Measurements from ENCODE around the gene GPC2. TPM values are rescaled to one million over a fixed set of nuclear protein-coding genes. Genes with fewer than 3 reads are reported as not detected.
A peak's percentile ranks its signal among the peaks of the same experiment; 100 is the strongest.

Gene GPC2
- total RNA-seq, 1 experiment from 2014 or later: 45.2 TPM

- Histone ChIP-seq H4K91ac (ENCODE audit: insufficient read length, low read depth, low read length) (no peak overlapping the region), H4K20me1 (ENCODE audit: control insufficient read depth, insufficient read depth, insufficient read length) (no peaks in the 10 kb centered on the region), H3K14ac (ENCODE audit: insufficient read depth, low read length) (0 out of 2 replicates have a peak overlapping the region, but pooled peaks have one; percentile 16), H3K4me2 (ENCODE audit: insufficient read depth, insufficient read length, low read length) (peak overlapping the region; percentile 65), H2BK15ac (ENCODE audit: low read depth, low read length) (no peak overlapping the region), H2AFZ (ENCODE audit: low read length) (no peak overlapping the region), H3K79me1 (ENCODE audit: insufficient read depth, low read depth, low read length, poor library complexity, severe bottlenecking) (no peaks in the 10 kb centered on the region), H3K4me1 (ENCODE audit: insufficient read depth, low read length) (peaks cover 10% of the 10 kb centered on the region), H3K18ac (ENCODE audit: insufficient read length, low read depth, low read length) (no peak overlapping the region), H3K56ac (ENCODE audit: insufficient read length, low read depth, low read length) (no peak overlapping the region), H3K23me2 (ENCODE audit: insufficient read length, low read depth, low read length, poor library complexity, severe bottlenecking) (peaks cover 11% of the 10 kb centered on the region), H3K27ac (ENCODE audit: insufficient read length, low read depth, low read length) (no peak overlapping the region), H2BK120ac (ENCODE audit: low read depth, low read length, poor library complexity, severe bottlenecking) (no peak overlapping the region), H2AK5ac (ENCODE audit: insufficient read length, low read length) (no peak overlapping the region), H3K9ac (ENCODE audit: extremely low read depth, insufficient read length, low read length) (peak overlapping the region; percentile 23), H2BK20ac (ENCODE audit: low read depth, low read length, poor library complexity, severe bottlenecking) (no peak overlapping the region), H3T11ph (ENCODE audit: low read length) (no peak overlapping the region), H4K8ac (replicated peaks; ENCODE audit: insufficient read length, low read depth, low read length) (no peak overlapping the region), H3K23ac (ENCODE audit: insufficient read length, low read depth, low read length) (no peak overlapping the region), H2BK12ac (ENCODE audit: insufficient read length, low read depth, low read length) (no peak overlapping the region), H3K27me3 (ENCODE audit: insufficient read depth, low read length) (no peaks in the 10 kb centered on the region; the same call in 1 of the 2 replicates), H3K9me3 (ENCODE audit: control insufficient read depth, low read depth, low read length) (no peaks in the 10 kb centered on the region), H3K4ac (ENCODE audit: low read depth, low read length) (no peak overlapping the region), H3K79me2 (ENCODE audit: insufficient read depth, low read length) (no peaks in the 10 kb centered on the region), H2BK5ac (ENCODE audit: insufficient read length, low read length) (no peak overlapping the region), H4K5ac (ENCODE audit: insufficient read length, low read depth, low read length) (no peak overlapping the region)
- peak; percentile 40 for DNase-seq
- Mint-ChIP-seq H3K9me3 (no peaks in the 10 kb centered on the region; a peak in 1 of 5 replicates), H3K27me3 (ENCODE audit: low read depth) (peaks cover 32% of the 10 kb centered on the region), H3K36me3 (ENCODE audit: insufficient read depth in 1 of 3, low read depth in 3 of 3) (peaks cover 3 to 11% (median 4%) of the 10 kb centered on the region in 3 experiments; a peak in 3 of 7 replicates), H3K4me3 (peak overlapping the region; percentile 74 to 82), H3K4me1 (peaks cover 46 to 57% of the 10 kb centered on the region in 2 experiments), H3K27ac (peak overlapping the region in 2 of 3 experiments; percentile 24 to 86; a peak in 2 of 7 replicates)
- no CpG with 5 or more reads among the region's 11 CpGs for WGBS (ENCODE audit: extremely low coverage, insufficient read length, low lambda C conversion rate)
- TF ChIP-seq, protein P1, sequence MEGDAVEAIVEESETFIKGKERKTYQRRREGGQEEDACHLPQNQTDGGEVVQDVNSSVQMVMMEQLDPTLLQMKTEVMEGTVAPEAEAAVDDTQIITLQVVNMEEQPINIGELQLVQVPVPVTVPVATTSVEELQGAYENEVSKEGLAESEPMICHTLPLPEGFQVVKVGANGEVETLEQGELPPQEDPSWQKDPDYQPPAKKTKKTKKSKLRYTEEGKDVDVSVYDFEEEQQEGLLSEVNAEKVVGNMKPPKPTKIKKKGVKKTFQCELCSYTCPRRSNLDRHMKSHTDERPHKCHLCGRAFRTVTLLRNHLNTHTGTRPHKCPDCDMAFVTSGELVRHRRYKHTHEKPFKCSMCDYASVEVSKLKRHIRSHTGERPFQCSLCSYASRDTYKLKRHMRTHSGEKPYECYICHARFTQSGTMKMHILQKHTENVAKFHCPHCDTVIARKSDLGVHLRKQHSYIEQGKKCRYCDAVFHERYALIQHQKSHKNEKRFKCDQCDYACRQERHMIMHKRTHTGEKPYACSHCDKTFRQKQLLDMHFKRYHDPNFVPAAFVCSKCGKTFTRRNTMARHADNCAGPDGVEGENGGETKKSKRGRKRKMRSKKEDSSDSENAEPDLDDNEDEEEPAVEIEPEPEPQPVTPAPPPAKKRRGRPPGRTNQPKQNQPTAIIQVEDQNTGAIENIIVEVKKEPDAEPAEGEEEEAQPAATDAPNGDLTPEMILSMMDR (conservative IDR thresholded peaks at IDR 0.05): no peak
Observed at GRCh38 chr7:100167912-100168323, 9.3 kb downstream of the GPC2 start.

Data from H9 (cell line).